Lung (tissue), 12 donors: ENCODE measurements around the gene PTPRN2. TPM values are rescaled to one million over a fixed set of nuclear protein-coding genes. Genes with fewer than 3 reads are reported as not detected.

ENCODE experiments used
- ATAC-seq: fragments of 200-7000 bp; cut with Tn5 transposase; one replicate; pipeline ENCODE4 v1.9.1; 2020; ENCODE audit warnings: moderate number of reproducible peaks; ENCODE audit not compliant: insufficient read depth, low FRiP score
- DNase-seq, 3 donors: peaks; one replicate each; pipeline ENCODE4 v3.0.0-alpha.2; 2013 to 2017
- H3K27ac ChIP-seq, 2 donors: one replicate each; pipeline ENCODE4 v1.5.1; 2013; ENCODE audit warnings: mild to moderate bottlenecking in 2 of 2, moderate library complexity in 2 of 2, control low read depth in 1 of 2, inconsistent platforms in 1 of 2, low read depth in 1 of 2, low read length in 1 of 2
- H3K27me3 ChIP-seq, 3 donors: one replicate each; pipeline ENCODE4 v1.5.1; 2013; ENCODE audit warnings: low read length in 2 of 3; ENCODE audit not compliant: control insufficient read depth in 3 of 3, insufficient read depth in 3 of 3
- H3K36me3 ChIP-seq, 4 donors: one replicate each; pipeline ENCODE4 v1.5.1; 2013; ENCODE audit warnings: low read length in 4 of 4, mild to moderate bottlenecking in 1 of 4, moderate library complexity in 1 of 4; ENCODE audit not compliant: control insufficient read depth in 4 of 4, insufficient read depth in 4 of 4
- H3K4me1 ChIP-seq, 5 donors: one replicate each; pipeline ENCODE4 v1.5.1; 2013; ENCODE audit warnings: low read length in 5 of 5, mild to moderate bottlenecking in 2 of 5, moderate library complexity in 1 of 5; ENCODE audit not compliant: control insufficient read depth in 5 of 5, insufficient read depth in 5 of 5
- H3K4me3 ChIP-seq: one replicate; pipeline ENCODE4 v1.5.1; 2013; ENCODE audit warnings: mild to moderate bottlenecking, control low read depth, moderate library complexity
- H3K9ac ChIP-seq, 2 donors: one replicate each; pipeline ENCODE4 v1.5.1; 2013; ENCODE audit warnings: low read length in 2 of 2, control low read depth in 1 of 2; ENCODE audit not compliant: insufficient read depth in 1 of 2
- H3K9me3 ChIP-seq, 4 donors: one replicate each; pipeline ENCODE4 v1.5.1; 2013; ENCODE audit warnings: low read length in 3 of 4, mild to moderate bottlenecking in 1 of 4, moderate library complexity in 1 of 4; ENCODE audit not compliant: control insufficient read depth in 4 of 4, insufficient read depth in 3 of 4
- WGBS, 2 donors: extraction: QIAGEN DNeasy Blood & Tissue Kit; methylation state at CpG; one replicate each; pipeline ENCODE4 v1.1.7; 2013; 5-methylcytosine and 5-hydroxymethylcytosine counted together
- polyA plus RNA-seq, 2 donors: library from polyadenylated mRNA; stranded (reverse); fragments of 200-250 nt; gene quantifications; one replicate each; pipeline ENCODE4 v1.2.1, GENCODE V29; 2013
- total RNA-seq, 2 donors: library from RNA; depleted of rRNA in 1 of 2; stranded (reverse); fragments of >200 nt in 1 of 2; gene quantifications; one replicate each; pipeline ENCODE4 v1.2.1, GENCODE V29; 2014 to 2021
- TF ChIP-seq, protein P1 (sequence below): IDR thresholded peaks from 2 replicates; pipeline ENCODE4 v1.5.1; 2012; ENCODE audit warnings: mild to moderate bottlenecking; ENCODE audit errors: control extremely low read depth, extremely low read depth
- donor health status: control.
- donor health status: control.
- donor health status: Bipolar disorder and iron deficiency.
- donor health status: healthy.
- donor health status: DM: yes; HTN: yes; CAD: no.

Gene PTPRN2
- total and polyA plus RNA-seq, 4 donors: 2.1 to 7.4 (median 4.4) TPM

DNA sequence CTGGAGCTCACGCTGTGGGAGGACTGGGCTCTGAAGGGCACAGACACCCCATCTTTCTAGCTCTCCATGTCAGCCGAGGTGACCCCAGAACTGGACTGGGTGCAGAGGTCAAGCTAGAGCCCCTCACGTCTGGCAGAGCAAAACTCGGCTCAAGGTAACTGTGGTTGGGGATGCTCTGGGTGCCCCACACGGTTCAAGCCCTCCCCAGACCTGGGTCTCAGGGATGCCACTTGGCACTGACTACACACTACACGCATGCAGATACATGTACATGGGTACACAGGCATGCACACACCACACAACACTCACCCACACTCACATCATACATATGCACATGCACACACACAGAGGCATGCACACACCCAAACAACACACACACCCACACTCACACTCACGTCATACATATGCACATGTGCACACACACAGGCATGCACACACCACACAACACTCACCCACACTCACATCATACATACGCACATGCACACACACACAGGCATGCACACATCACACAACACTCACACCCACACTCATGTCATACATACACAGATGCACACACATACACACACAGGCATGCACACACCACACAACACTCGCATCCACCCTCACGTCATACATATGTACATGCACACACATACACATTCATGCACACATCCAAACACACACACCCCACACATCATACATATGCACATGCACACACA lies 1031.5 kb downstream of the PTPRN2 start:
- Histone ChIP-seq H3K9ac (no peak overlapping the region), H3K9me3 (no peaks in the 10 kb centered on the region), H3K27me3 (no peaks in the 10 kb centered on the region), H3K27ac (peak overlapping the region in 1 of 2 donors; percentile 26), H3K4me1 (peaks cover 0 to 9% (median 0%) of the 10 kb centered on the region in 5 donors), H3K4me3 (no peak overlapping the region), H3K36me3 (no peaks in the 10 kb centered on the region)
- no peak for DNase-seq
- no peak for ATAC-seq
- WGBS, 2 donors: 90 to 95% methylated on average over 10 of the region's 10 CpGs
- TF ChIP-seq, protein P1, sequence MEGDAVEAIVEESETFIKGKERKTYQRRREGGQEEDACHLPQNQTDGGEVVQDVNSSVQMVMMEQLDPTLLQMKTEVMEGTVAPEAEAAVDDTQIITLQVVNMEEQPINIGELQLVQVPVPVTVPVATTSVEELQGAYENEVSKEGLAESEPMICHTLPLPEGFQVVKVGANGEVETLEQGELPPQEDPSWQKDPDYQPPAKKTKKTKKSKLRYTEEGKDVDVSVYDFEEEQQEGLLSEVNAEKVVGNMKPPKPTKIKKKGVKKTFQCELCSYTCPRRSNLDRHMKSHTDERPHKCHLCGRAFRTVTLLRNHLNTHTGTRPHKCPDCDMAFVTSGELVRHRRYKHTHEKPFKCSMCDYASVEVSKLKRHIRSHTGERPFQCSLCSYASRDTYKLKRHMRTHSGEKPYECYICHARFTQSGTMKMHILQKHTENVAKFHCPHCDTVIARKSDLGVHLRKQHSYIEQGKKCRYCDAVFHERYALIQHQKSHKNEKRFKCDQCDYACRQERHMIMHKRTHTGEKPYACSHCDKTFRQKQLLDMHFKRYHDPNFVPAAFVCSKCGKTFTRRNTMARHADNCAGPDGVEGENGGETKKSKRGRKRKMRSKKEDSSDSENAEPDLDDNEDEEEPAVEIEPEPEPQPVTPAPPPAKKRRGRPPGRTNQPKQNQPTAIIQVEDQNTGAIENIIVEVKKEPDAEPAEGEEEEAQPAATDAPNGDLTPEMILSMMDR: no peak

DNA sequence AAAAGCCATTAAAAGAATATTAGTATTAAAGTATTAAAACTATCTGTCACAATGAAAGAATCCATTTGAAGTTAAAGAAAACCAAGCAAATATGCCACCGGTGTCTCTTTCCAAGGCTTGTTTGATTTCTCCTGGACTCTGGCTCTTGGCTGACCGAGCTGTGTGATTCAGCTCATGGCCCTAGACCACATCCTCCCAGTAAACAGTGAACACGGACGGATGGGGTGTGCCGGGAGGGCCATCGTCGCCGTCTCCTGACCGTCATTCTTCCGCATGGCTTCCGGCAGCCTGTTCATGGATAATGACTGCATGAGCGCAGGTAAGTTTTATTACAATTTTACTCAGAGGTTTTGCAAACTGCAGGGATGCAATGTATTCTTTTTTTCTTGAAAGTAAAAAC lies 1032.3 kb downstream of the PTPRN2 start:
- ATAC-seq (no peak), DNase-seq (peak in 2 of 3 donors; percentile 30 to 55)
- no peaks in the 10 kb centered on the region for H3K36me3 ChIP-seq
- TF ChIP-seq, protein P1: no peak
- no peak overlapping the region for H3K27ac ChIP-seq
- peaks cover 0 to 9% (median 0%) of the 10 kb centered on the region in 5 donors for H3K4me1 ChIP-seq
- no peak overlapping the region for H3K4me3 ChIP-seq
- 64 to 65% methylated on average over 12 of the region's 12 CpGs for WGBS, 2 donors
- no peaks in the 10 kb centered on the region for H3K9me3 ChIP-seq
- no peaks in the 10 kb centered on the region for H3K27me3 ChIP-seq
- H3K9ac ChIP-seq: no peak overlapping the region

DNA sequence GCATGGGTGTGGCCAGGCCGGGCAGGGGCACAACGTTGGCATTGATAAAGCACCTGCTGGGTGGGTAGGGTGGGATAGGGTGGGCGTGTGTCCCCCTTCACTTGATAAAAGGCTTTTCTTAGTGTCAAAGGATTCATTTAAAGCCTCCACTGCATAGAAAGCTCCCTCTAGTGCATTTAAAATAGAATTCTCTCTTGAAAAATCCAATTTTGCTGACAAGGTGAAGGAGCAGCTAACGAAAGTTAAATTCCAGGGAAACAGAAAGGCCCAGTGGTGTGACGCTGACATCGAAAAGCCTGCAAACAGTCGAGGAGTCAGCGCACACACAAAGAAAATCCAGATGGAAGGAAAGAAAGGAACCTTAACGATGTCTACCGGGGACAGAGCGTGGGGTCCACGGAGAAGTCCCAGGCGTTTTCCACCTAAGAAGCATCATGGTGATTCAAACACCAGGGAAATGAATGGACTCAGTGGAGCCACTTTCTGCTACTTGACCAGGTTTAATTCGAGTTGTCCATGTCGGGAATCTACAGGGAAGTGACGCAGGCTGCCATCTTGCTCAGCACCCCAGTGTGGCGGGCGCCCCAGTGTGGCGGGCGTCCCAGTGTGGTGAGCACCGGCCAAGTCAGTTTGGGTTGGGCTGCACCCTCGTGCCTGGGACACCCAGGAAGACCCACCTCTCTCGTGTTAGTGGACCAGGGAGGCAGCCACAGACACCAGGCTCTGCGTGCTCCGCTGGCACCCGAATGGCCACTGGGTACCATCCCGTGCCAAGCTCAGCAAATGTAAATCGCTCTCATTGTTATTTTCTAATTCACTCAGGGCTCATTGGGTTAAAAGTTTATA lies 1033.0 kb downstream of the PTPRN2 start:
- H3K27me3 ChIP-seq: no peaks in the 10 kb centered on the region
- DNase-seq (peak in 1 of 3 donors; percentile 1), ATAC-seq (no peak)
- no peaks in the 10 kb centered on the region for H3K9me3 ChIP-seq
- peak overlapping the region in 1 of 2 donors; percentile 41 for H3K27ac ChIP-seq
- no peak overlapping the region for H3K4me3 ChIP-seq
- H3K36me3 ChIP-seq: no peaks in the 10 kb centered on the region
- no peak overlapping the region for H3K9ac ChIP-seq
- H3K4me1 ChIP-seq: peaks cover 0 to 9% (median 0%) of the 10 kb centered on the region in 5 donors
- TF ChIP-seq, protein P1: no peak
- WGBS, 2 donors: 92 to 95% methylated on average over 27 to 28 of the region's 28 CpGs
